Measurements from ENCODE around the gene SMYD5.

SMYD5 gene

DNA sequence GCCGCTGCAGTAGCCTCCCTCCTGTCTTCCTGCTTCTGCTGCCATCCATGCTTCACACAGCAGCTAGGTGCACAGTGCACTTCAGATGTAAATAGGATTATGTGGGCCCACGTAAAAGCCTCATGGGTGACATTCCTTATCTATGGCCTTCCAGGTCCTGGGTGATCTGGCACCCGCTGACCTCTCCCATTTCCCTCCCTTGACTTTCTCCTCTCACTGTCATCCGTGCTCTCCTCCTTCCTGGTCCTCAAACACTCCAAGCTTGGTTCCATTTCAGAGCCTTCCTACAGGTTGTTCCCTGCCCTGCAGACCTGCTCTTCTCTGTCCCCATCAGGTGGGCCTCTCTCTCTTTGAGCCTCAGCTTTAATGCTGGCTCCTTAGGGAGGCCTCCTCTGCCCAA is 4.0 kb upstream of the SMYD5 start:
- TF ChIP-seq, protein P1, sequence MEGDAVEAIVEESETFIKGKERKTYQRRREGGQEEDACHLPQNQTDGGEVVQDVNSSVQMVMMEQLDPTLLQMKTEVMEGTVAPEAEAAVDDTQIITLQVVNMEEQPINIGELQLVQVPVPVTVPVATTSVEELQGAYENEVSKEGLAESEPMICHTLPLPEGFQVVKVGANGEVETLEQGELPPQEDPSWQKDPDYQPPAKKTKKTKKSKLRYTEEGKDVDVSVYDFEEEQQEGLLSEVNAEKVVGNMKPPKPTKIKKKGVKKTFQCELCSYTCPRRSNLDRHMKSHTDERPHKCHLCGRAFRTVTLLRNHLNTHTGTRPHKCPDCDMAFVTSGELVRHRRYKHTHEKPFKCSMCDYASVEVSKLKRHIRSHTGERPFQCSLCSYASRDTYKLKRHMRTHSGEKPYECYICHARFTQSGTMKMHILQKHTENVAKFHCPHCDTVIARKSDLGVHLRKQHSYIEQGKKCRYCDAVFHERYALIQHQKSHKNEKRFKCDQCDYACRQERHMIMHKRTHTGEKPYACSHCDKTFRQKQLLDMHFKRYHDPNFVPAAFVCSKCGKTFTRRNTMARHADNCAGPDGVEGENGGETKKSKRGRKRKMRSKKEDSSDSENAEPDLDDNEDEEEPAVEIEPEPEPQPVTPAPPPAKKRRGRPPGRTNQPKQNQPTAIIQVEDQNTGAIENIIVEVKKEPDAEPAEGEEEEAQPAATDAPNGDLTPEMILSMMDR (conservative IDR thresholded peaks at IDR 0.05; ENCODE audit: control insufficient read depth, insufficient read depth, low read depth, low read length): no peak
- DNase-seq (ENCODE audit: low read depth): no peak
- H3K4me3 ChIP-seq (ENCODE audit: control insufficient read depth, low read depth, low read length): no peak overlapping the region

DNA sequence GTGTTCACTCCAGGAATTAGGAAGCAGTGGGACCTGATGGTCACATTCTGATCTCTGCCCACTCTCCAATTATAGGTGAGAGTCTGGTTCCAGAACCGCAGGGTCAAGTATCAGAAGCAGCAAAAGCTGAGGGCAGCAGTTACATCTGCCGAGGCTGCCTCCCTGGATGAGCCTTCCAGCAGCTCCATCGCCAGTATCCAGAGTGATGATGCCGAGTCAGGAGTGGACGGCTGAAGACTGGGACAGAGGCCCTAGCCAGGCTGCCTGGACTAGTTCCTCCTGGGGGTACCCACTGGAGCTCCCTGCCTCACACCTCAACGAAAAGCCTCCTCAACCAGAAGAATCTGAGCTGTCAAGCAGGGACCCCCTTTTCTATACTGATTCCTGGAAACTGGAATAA is 3.3 kb upstream of the SMYD5 start:
- DNase-seq (ENCODE audit: low read depth): no peak
- no peak overlapping the region for H3K4me3 ChIP-seq (ENCODE audit: control insufficient read depth, low read depth, low read length)
- TF ChIP-seq, protein P1 (conservative IDR thresholded peaks at IDR 0.05; ENCODE audit: control insufficient read depth, insufficient read depth, low read depth, low read length): no peak

DNA sequence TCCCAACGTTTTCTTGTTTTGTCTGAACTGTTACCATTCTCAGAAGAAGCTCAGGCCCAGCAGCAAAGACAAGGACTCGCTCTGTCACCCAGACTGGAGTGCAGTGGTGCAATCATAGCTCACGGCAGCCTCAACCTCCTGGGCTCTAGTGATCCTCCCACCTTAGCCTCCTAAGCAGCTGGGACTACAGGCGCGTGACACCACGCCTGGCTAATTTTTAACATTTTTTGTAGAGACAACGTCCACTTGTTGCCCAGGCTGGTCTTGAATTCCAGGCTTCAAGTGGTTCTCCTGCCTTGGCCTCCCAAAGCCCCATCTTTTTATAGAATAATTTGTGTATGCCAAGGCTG is 2.0 kb upstream of the SMYD5 start:
- TF ChIP-seq, protein P1 (conservative IDR thresholded peaks at IDR 0.05; ENCODE audit: control insufficient read depth, insufficient read depth, low read depth, low read length): no peak
- DNase-seq (ENCODE audit: low read depth): no peak
- no peak overlapping the region for H3K4me3 ChIP-seq (ENCODE audit: control insufficient read depth, low read depth, low read length)

DNA sequence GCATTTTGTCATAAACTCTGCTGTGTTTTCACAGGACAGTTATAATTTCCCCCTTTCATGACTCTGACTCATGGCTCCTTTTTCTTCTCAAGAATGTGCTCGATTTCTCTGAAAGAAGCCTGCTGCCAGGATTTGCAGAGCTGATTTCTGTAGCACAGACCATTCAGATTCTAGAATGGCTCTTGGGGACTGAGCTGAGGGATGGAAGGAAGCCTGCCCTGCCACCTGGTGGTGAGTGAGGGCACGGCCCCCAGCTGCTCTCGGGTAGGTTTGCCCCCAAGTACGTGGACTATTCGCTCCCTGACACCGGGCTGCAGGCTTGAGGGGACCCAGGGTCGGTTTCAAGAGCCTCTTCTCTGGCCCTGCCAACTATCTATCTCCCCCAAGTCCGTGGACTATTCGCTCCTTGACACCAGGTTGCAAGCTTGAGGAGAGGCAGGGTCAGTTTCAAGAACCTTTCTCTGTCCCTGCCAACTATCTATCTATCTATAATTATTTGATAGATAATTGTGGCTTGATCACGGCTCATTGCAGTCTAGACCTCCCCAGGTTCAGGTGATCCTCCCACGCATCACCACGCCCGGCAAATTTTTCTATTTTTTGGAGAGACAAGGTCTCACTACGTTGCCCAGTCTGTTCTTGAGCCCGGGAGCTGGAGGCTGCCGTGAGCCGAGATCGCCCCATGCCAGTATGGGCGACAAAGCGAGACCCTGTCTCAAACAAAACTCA is 1.4 kb upstream of the SMYD5 start:
- no peak overlapping the region for H3K4me3 ChIP-seq (ENCODE audit: control insufficient read depth, low read depth, low read length)
- DNase-seq (ENCODE audit: low read depth): peak; percentile 80
- TF ChIP-seq, protein P1 (conservative IDR thresholded peaks at IDR 0.05; ENCODE audit: control insufficient read depth, insufficient read depth, low read depth, low read length): peak; percentile 93

DNA sequence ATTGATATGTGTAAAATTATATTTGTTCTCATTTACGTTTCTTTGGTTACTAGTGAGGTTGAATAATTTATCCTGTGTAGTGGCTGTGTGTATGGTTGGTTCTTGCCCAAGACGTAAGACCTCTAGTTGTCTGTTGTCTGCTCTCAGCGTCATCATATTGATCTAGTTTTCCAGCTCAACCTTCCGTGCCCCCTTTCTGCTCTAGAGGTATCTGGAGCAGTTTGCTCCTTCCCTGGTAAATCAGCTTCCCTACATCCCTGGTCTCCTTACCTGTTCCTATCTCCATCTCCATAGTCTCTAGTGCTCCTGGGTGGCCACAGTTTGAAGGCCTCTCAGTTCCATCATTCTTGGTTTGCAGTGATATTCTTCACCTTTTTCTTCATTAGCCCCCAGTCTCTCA is 1.2 kb downstream of the SMYD5 start:
- H3K4me3 ChIP-seq (ENCODE audit: control insufficient read depth, low read depth, low read length): peak overlapping the region; percentile 9
- TF ChIP-seq, protein P1 (conservative IDR thresholded peaks at IDR 0.05; ENCODE audit: control insufficient read depth, insufficient read depth, low read depth, low read length): no peak
- DNase-seq (ENCODE audit: low read depth): no peak

DNA sequence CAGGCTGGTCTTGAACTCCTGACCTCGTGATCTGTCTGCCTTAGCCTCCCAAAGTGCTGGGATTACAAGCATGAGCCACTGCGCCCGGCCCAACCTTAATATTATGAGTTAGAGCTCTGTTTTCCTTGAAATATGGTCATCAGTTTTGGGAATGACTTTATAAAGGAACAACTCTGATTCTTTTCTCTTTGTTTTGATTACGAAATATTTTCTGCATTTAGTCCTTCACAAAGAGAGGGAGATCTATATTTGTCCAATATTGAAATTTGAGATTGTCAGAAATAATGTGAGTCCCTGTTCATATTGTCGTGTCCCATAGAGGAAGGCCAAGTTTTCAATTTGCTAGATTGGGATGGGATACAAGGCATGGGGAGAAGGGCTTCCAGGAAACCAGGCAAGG is 3.1 kb downstream of the SMYD5 start:
- TF ChIP-seq, protein P1 (conservative IDR thresholded peaks at IDR 0.05; ENCODE audit: control insufficient read depth, insufficient read depth, low read depth, low read length): no peak
- no peak overlapping the region for H3K4me3 ChIP-seq (ENCODE audit: control insufficient read depth, low read depth, low read length)
- DNase-seq (ENCODE audit: low read depth): no peak

DNA sequence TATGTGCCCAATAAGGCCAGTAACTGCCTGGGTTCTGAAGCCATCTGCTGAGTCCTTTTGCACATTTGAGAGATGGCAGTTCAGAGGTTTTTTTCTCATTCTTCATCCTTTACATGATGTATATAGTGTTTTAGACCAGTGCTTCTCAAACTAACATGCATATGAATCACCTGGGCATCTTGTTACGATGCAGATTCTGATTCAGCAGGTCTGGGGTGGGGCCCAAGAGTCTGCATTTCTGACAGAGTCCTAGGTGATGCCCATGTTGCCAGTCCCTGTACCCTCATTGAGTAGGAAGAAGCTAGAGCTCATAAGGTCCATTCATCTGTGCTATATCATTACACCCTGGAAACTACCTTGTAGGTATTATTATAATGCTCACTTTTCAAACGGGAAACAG is 3.8 kb downstream of the SMYD5 start:
- DNase-seq (ENCODE audit: low read depth): no peak
- TF ChIP-seq, protein P1 (conservative IDR thresholded peaks at IDR 0.05; ENCODE audit: control insufficient read depth, insufficient read depth, low read depth, low read length): no peak
- no peak overlapping the region for H3K4me3 ChIP-seq (ENCODE audit: control insufficient read depth, low read depth, low read length)

Data from fibroblast of mammary gland (primary cell).